Hematopoietic multipotent progenitor cell (in vitro differentiated cells): Measurements from ENCODE around the gene LILRA2. TPM values are rescaled to one million over a fixed set of nuclear protein-coding genes. Genes with fewer than 3 reads are reported as not detected.
"Not testable (repeated sequence)": the region's sequence is repeated elsewhere in the genome, so short reads cannot be mapped to it uniquely, and the experiment has no call there.

Experiments
- DNase-seq, 3 donors: peaks; one replicate each; pipeline ENCODE4 v3.0.0-alpha.2; 2011 to 2015; ENCODE audit warnings: low read depth in 2 of 3, low spot score in 2 of 3
- total RNA-seq: library from RNA; depleted of rRNA; stranded (reverse); fragments of >200 nt; gene quantifications from one replicate; pipeline ENCODE4 v1.2.3, GENCODE V29; 2012

Gene LILRA2
- total RNA-seq, 1 donor = 12.9 TPM

GRCh38 chr19:54608205-54608604 lies 34.6 kb downstream of the LILRA2 start:
- DNase-seq = no peak

GRCh38 chr19:54608792-54609191 lies 35.2 kb downstream of the LILRA2 start:
- DNase-seq = no peak

GRCh38 chr19:54609356-54609791 lies 35.8 kb downstream of the LILRA2 start:
- no peak for DNase-seq

GRCh38 chr19:54612428-54612827 lies 38.8 kb downstream of the LILRA2 start:
- no peak for DNase-seq

GRCh38 chr19:54614726-54615125 lies 41.1 kb downstream of the LILRA2 start:
- no peak for DNase-seq

- DNase-seq = no peak
These were observed 42.5 kb downstream of the LILRA2 start for GRCh38 chr19:54616057-54616456.

GRCh38 chr19:54616821-54617560 lies 43.4 kb downstream of the LILRA2 start:
- DNase-seq = no peak

GRCh38 chr19:54620464-54620863 lies 46.9 kb downstream of the LILRA2 start:
- no peak for DNase-seq

GRCh38 chr19:54622431-54622830 lies 48.8 kb downstream of the LILRA2 start:
- no peak for DNase-seq

- DNase-seq = peak in 1 of 3 donors; percentile 13
These were observed 50.6 kb downstream of the LILRA2 start for GRCh38 chr19:54624234-54624633.

GRCh38 chr19:54624934-54625730 lies 51.5 kb downstream of the LILRA2 start:
- DNase-seq = peak in 1 of 3 donors; percentile 40

- DNase-seq = no peak
These were observed 53.2 kb downstream of the LILRA2 start for GRCh38 chr19:54626757-54627156.

GRCh38 chr19:54627912-54628311 lies 54.3 kb downstream of the LILRA2 start:
- DNase-seq = not testable (repeated sequence)

- peak in 2 of 3 donors; percentile 23 to 68 for DNase-seq
These were observed 56.7 kb downstream of the LILRA2 start, which contains the start of gene LILRB1 for GRCh38 chr19:54630262-54630661. LILRB1 (plus strand) TSS chr19:54630484; CDS start chr19:54631074, 590 bp downstream.

GRCh38 chr19:54630782-54631181 lies 57.2 kb downstream of the LILRA2 start:
- no peak for DNase-seq

- not testable (repeated sequence) for DNase-seq
These were observed 58.1 kb downstream of the LILRA2 start for GRCh38 chr19:54631489-54632337.

- DNase-seq = not testable (repeated sequence)
These were observed 58.9 kb downstream of the LILRA2 start for GRCh38 chr19:54632517-54632916.

- DNase-seq = no peak
These were observed 59.8 kb downstream of the LILRA2 start for GRCh38 chr19:54633401-54633800.

GRCh38 chr19:54636081-54636480 lies 62.5 kb downstream of the LILRA2 start:
- not testable (repeated sequence) for DNase-seq

- DNase-seq = no peak
These were observed 65.1 kb downstream of the LILRA2 start for GRCh38 chr19:54638683-54639082.
